ENCODE data around the gene CDH12. TPM values are rescaled to one million over a fixed set of nuclear protein-coding genes. Genes with fewer than 3 reads are reported as not detected.
A peak's percentile ranks its signal among the peaks of the same experiment; 100 is the strongest.

CDH12 gene
- total and polyA plus RNA-seq, 10 of the 15 experiments (the other 5 are each of a cell fraction or from before 2014, with no cell fraction given) = 0.03 to 0.16 TPM; not detected in 8

GRCh38 chr5:21823588-21823987 lies 1029.6 kb downstream of the CDH12 start:
- Histone ChIP-seq H4K20me1 (ENCODE audit: control insufficient read depth, insufficient read depth) (no peaks in the 10 kb centered on the region), H3K9me3 (replicated peaks; ENCODE audit: control insufficient read depth, insufficient read depth, low read length) (no peaks in the 10 kb centered on the region), H3K79me2 (ENCODE audit: control insufficient read depth, insufficient read depth, low read length) (no peaks in the 10 kb centered on the region), H3K4me1 (ENCODE audit: control insufficient read depth, insufficient read depth, low read length) (no peaks in the 10 kb centered on the region), H3K27ac (ENCODE audit: control insufficient read depth, insufficient read depth) (no peak overlapping the region), H3K27me3 (replicated peaks in 1 of 2; ENCODE audit: control insufficient read depth in 2 of 2, insufficient read depth in 2 of 2, low read length in 1 of 2) (no peaks in the 10 kb centered on the region), H3K4me2 (ENCODE audit: control insufficient read depth, insufficient read depth) (no peak overlapping the region), H3K36me3 (ENCODE audit: control insufficient read depth in 2 of 2, insufficient read depth in 2 of 2, low read length in 1 of 2) (no peaks in the 10 kb centered on the region), H3K9ac (ENCODE audit: control insufficient read depth, insufficient read depth, low read length) (no peak overlapping the region), H2AFZ (ENCODE audit: control insufficient read depth, low read depth, low read length) (no peak overlapping the region), H3K4me3 (no peak overlapping the region)
- FAIRE-seq (no peak), DNase-seq (ENCODE audit: low read depth, low spot score) (no peak), ATAC-seq (peak; percentile 46; the same call in 2 of the 3 replicates)
- SMC1A ChIA-PET (ENCODE audit: uncharacterized antibody, unreplicated experiment) = no interaction called here
- POLR2A ChIA-PET = no interaction called here
- BruUV-seq (replicated peaks) = no TSS peak
- no peak for TF ChIP-seq SREBF1 (IDR thresholded peaks at IDR 0.05; ENCODE audit: low read length)
- no peak for TF ChIP-seq RUNX3 (IDR thresholded peaks at IDR 0.05; ENCODE audit: low read length)
- TF ChIP-seq BACH1 (IDR thresholded peaks at IDR 0.05; ENCODE audit: borderline replicate concordance) = no peak
- TF ChIP-seq BCLAF1 (IDR thresholded peaks at IDR 0.05) = no peak
- no peak for TF ChIP-seq ATF2 (IDR thresholded peaks at IDR 0.05; ENCODE audit: low read length)
- no peak for TF ChIP-seq ETV6 (conservative IDR thresholded peaks at IDR 0.05 in 1 of 2, IDR thresholded peaks at IDR 0.05 in 1 of 2; ENCODE audit: borderline replicate concordance in 1 of 2, low read depth in 1 of 2)
- no peak for TF ChIP-seq WRNIP1 (IDR thresholded peaks at IDR 0.05; ENCODE audit: borderline replicate concordance, low read depth, low read length)
- no peak for TF ChIP-seq SIX5 (IDR thresholded peaks at IDR 0.05; ENCODE audit: low read depth, low read length, severe bottlenecking)
- no peak for TF ChIP-seq ZNF384 (IDR thresholded peaks at IDR 0.05; ENCODE audit: borderline replicate concordance, low read depth, low read length)
- no peak for TF ChIP-seq LARP7 (IDR thresholded peaks at IDR 0.05)
- TF ChIP-seq CHD1 (IDR thresholded peaks at IDR 0.05; ENCODE audit: low read depth, low read length) = no peak
- TF ChIP-seq ELK1 (IDR thresholded peaks at IDR 0.05; ENCODE audit: low read depth, low read length) = no peak
- TF ChIP-seq HDAC2 (IDR thresholded peaks at IDR 0.05) = no peak
- no peak for TF ChIP-seq MEF2A (IDR thresholded peaks at IDR 0.05; ENCODE audit: insufficient read depth, low read depth, low read length)
- no peak for TF ChIP-seq ZZZ3 (IDR thresholded peaks at IDR 0.05; ENCODE audit: control insufficient read depth, insufficient read length, low read depth)
- TF ChIP-seq TCF7 (IDR thresholded peaks at IDR 0.05; ENCODE audit: borderline replicate concordance) = no peak
- TF ChIP-seq MLLT1 (IDR thresholded peaks at IDR 0.05) = no peak
- CTCF ChIA-PET = no interaction called here
- RAD21 ChIA-PET (ENCODE audit: unreplicated experiment) = no interaction called here
- in situ Hi-C loops (cut with MboI) (no loop called here), intact Hi-C loops (cut with micrococcal nuclease; ENCODE audit: unreplicated experiment) (loop anchor here (5.0 kb wide), 1 partner anchor 94 kb away; no protein-coding TSS in a partner anchor)
- WGBS (ENCODE audit: insufficient coverage, insufficient replicate concordance, low lambda C conversion rate, missing lambda C conversion rate) = 63% methylated on average over 1 of the region's 1 CpG

All from GM12878 (cell line).